A673 (cell line): ENCODE measurements around the gene ADAMTSL1.

Experiments used
- EZH2 ChIP-seq: fragments of 200-600 bp; sonication (generic); IDR thresholded peaks from 2 replicates; pipeline ENCODE4 v1.6.1; 2017; ENCODE audit warnings: borderline replicate concordance, low read depth, mild to moderate bottlenecking, mixed read lengths, antibody characterized with exemption, low read length; ENCODE audit not compliant: poor library complexity, severe bottlenecking
- TF ChIP-seq, protein P1 (sequence below): fragments of 300-800, 200-600 bp; sonication (generic); conservative IDR thresholded peaks from 2 replicates; pipeline ENCODE4 v1.5.1; 2017; ENCODE audit warnings: low read depth, mild to moderate bottlenecking, antibody characterized with exemption, low read length, moderate library complexity, mixed read lengths

DNA sequence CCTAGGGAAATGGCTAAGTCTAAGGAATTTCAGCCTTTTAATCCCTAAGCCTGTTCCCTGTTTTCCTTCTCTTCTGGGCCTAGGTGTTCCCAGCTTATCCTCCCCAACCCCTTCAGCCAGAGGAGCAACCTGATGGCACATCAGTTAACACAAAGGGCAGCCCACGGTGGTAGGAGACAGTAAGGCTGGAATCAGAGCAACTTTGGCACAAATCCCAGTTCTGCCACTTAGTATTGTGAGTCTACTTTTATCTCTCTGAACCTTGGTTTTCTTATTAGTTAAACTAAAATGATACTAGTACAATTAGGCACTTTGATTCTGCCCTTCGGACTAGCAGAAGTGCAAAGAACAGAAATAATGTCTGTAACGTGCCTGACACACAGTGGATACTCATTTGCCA lies 312.2 kb downstream of the ADAMTSL1 start:
- TF ChIP-seq, protein P1, sequence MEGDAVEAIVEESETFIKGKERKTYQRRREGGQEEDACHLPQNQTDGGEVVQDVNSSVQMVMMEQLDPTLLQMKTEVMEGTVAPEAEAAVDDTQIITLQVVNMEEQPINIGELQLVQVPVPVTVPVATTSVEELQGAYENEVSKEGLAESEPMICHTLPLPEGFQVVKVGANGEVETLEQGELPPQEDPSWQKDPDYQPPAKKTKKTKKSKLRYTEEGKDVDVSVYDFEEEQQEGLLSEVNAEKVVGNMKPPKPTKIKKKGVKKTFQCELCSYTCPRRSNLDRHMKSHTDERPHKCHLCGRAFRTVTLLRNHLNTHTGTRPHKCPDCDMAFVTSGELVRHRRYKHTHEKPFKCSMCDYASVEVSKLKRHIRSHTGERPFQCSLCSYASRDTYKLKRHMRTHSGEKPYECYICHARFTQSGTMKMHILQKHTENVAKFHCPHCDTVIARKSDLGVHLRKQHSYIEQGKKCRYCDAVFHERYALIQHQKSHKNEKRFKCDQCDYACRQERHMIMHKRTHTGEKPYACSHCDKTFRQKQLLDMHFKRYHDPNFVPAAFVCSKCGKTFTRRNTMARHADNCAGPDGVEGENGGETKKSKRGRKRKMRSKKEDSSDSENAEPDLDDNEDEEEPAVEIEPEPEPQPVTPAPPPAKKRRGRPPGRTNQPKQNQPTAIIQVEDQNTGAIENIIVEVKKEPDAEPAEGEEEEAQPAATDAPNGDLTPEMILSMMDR, result no peak
- TF ChIP-seq EZH2, result no peak
